Activated T-cell treated with anti-CD3 and anti-CD28 coated beads, Interleukin-2, amount 50 U/mL, for 72 hours (primary cell): ENCODE data around the gene ZSCAN5C. TPM values are rescaled to one million over a fixed set of nuclear protein-coding genes. Genes with fewer than 3 reads are reported as not detected.
"Not testable (repeated sequence)": the region's sequence is repeated elsewhere in the genome, so short reads cannot be mapped to it uniquely, and the experiment has no call there.

Experiments
- ATAC-seq, 2 donors: fragments of 150-1000 bp; cut with Tn5 transposase; replicated peaks in 1 of 2; 2 replicates each; pipeline ENCODE4 v1.10.0; 2021; ENCODE audit warnings: moderate library complexity in 2 of 2, mild to moderate bottlenecking in 1 of 2
- DNase-seq, 2 donors: peaks; one replicate each; pipeline ENCODE4 v3.0.0; 2021 to 2022; ENCODE audit warnings: mixed read lengths in 1 of 2
- H3K27ac Mint-ChIP-seq: one replicate; pipeline ENCODE4 v1.8.0; 2022; ENCODE audit warnings: mild to moderate bottlenecking, moderate library complexity, mixed read lengths
- H3K27me3 Mint-ChIP-seq: one replicate; pipeline ENCODE4 v1.8.0; 2022; ENCODE audit warnings: low read depth, mixed read lengths
- H3K36me3 Mint-ChIP-seq, 2 donors: one replicate each; pipeline ENCODE4 v1.8.0; 2022; ENCODE audit warnings: mixed read lengths in 2 of 2, mild to moderate bottlenecking in 1 of 2; ENCODE audit not compliant: insufficient read depth in 2 of 2
- H3K4me1 Mint-ChIP-seq: one replicate; pipeline ENCODE4 v1.8.0; 2022; ENCODE audit warnings: low read depth, mixed read lengths
- H3K4me3 Mint-ChIP-seq, 2 donors: one replicate each; pipeline ENCODE4 v1.8.0; 2022; ENCODE audit warnings: mild to moderate bottlenecking in 2 of 2, mixed read lengths in 2 of 2, moderate library complexity in 2 of 2
- H3K9me3 Mint-ChIP-seq, 2 donors: one replicate each; pipeline ENCODE4 v1.8.0; 2022; ENCODE audit warnings: mixed read lengths in 2 of 2
- total RNA-seq, 2 donors: library from RNA; stranded (reverse); gene quantifications; one replicate each; pipeline ENCODE4 v1.2.3, GENCODE V29; 2022

The ZSCAN5C gene
- total RNA-seq, 2 donors from 2014 or later, result not detected

DNA sequence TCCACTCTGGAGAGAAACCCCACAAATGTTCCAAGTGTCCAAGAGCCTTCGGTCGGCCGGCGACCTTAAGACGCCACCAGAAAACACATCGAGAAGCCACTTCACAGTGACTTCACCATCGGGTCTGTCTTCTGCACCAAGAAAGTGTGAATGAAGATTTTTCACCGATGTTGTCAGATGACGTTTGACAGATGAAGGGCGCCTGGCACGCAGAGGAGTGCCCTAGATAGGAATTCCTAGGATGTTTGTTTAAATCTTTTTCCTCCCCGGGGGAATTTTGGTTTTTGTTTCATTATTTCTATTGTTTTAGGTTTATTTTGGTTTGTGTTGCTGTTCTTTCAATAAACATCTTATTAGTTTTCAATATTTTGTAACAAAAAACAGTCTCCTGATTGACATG, 7.0 kb downstream of the ZSCAN5C start:
- no peak for DNase-seq
- no peak overlapping the region for H3K4me3 Mint-ChIP-seq
- no peak overlapping the region for H3K27ac Mint-ChIP-seq
- no peak for ATAC-seq
- H3K36me3 Mint-ChIP-seq, result no peaks in the 10 kb centered on the region
- no peaks in the 10 kb centered on the region for H3K9me3 Mint-ChIP-seq
- H3K4me1 Mint-ChIP-seq, result no peaks in the 10 kb centered on the region
- H3K27me3 Mint-ChIP-seq, result no peaks in the 10 kb centered on the region

DNA sequence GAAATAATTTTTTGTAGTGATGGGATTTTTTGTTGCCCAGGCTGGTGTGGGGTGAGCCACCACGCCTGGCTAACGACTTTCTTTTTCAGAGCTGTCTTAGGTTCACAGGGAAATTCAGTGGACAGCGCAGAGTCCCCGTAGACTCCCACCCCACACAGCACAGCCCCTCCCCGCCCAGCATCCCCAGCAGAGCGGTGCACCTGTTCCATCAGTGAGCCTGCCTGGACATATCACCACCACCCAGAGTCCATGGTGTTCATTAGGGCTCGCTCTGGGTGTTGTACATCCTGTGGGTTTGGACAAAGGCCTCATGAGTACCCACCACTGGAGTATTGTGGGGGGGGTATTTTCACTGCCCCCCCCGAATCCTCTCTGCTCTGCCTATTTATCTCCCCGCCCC, 8.0 kb downstream of the ZSCAN5C start:
- not testable (repeated sequence) for H3K4me1 Mint-ChIP-seq, H3K27me3 Mint-ChIP-seq, ATAC-seq, H3K27ac Mint-ChIP-seq, H3K4me3 Mint-ChIP-seq, H3K9me3 Mint-ChIP-seq, H3K36me3 Mint-ChIP-seq, DNase-seq

DNA sequence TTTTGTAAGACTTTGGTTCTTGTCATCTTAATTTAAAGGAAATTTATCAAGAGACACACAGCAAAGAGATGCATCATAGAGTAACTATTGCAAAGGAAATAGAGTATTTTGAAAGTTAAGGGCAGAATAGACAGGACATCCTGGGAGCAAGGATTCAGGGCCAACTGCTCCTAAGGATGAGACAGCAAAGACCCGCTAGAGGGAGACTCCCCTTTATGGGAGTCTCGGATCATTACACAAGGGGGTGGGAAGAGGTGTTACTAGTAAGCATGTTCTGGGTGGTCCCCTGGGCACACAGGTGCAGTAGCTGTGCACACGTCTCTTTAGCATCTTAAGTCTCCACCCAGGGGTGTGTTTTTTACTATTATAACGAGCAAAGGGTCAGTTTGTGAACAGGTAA, 9.6 kb downstream of the ZSCAN5C start:
- Mint-ChIP-seq H3K36me3 (no peaks in the 10 kb centered on the region), H3K4me3 (no peak overlapping the region), H3K9me3 (no peaks in the 10 kb centered on the region), H3K27me3 (peaks cover 9% of the 10 kb centered on the region), H3K27ac (no peak overlapping the region), H3K4me1 (no peaks in the 10 kb centered on the region)
- DNase-seq (no peak), ATAC-seq (no peak)

DNA sequence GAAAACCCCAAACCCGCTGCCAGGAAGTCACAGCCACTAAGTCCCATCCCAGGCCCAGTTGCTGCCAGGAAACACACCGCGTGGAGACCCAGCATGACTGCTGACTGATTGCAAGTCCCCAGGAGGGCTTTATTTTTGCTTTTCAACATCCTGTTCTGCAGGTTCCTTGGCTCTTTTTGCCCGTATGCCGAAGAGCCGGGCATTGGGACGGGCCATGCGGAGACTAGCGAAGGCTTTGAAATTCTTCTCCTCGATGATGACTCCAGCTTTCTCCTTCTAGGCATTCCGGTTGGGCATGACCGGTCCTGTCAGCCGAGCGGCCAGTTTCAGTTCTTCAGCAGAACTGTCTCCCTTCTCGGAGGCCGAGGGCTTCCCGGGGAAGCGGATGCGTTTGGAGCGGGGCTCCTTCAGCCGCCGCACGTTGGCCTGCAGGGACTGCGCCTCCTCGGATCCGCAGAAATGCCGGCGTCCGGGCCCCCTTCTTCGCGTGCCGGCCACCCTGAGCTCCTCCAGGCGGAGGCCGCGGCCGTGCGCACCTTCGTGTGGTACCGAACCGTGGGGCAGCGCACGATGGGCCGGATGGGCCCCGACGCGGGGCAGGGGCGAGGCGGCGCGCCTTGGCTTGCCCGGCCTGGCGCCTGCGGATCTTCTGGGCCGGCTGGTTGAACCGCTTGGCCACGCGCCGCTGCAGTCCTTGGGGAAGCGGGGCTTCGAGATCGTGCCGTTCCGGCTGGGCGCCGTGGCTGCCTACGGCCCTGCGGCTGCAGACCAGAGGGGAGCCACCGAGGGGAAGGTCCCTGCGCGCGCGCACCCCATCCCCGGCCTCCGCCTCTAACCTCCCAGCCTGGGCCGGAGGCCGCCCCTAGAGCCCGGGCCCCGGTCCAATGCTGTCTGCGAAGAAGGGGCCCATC, 15.2 kb downstream of the ZSCAN5C start:
- peaks cover 14% of the 10 kb centered on the region for H3K27me3 Mint-ChIP-seq
- H3K4me1 Mint-ChIP-seq, result no peaks in the 10 kb centered on the region
- H3K4me3 Mint-ChIP-seq, result peak overlapping the region; percentile 58 to 62
- no peak overlapping the region for H3K27ac Mint-ChIP-seq
- ATAC-seq (no peak), DNase-seq (no peak)
- no peaks in the 10 kb centered on the region for H3K9me3 Mint-ChIP-seq
- H3K36me3 Mint-ChIP-seq, result no peaks in the 10 kb centered on the region

DNA sequence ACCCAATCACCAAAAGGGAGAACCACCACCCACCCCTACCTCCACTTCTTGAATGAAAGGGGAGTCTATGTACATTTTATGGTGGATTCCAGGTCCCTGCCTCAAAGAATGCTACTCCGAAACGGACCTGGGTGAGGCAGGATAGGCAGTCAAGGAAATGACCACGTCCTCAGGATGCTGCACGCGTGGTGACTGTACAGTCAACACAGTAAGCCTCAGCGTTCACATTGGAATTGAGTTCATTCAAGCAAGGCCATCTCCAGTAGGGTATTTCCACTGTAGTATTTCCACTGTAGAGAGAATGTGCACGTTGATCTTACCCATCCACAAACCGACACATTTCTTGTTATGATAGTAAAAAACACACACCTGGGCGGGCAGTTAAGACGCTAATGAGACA, 16.9 kb downstream of the ZSCAN5C start:
- ATAC-seq (no peak), DNase-seq (no peak)
- Mint-ChIP-seq H3K27ac (no peak overlapping the region), H3K9me3 (no peaks in the 10 kb centered on the region), H3K4me1 (no peaks in the 10 kb centered on the region), H3K4me3 (no peak overlapping the region), H3K36me3 (no peaks in the 10 kb centered on the region), H3K27me3 (peaks cover 14% of the 10 kb centered on the region)

DNA sequence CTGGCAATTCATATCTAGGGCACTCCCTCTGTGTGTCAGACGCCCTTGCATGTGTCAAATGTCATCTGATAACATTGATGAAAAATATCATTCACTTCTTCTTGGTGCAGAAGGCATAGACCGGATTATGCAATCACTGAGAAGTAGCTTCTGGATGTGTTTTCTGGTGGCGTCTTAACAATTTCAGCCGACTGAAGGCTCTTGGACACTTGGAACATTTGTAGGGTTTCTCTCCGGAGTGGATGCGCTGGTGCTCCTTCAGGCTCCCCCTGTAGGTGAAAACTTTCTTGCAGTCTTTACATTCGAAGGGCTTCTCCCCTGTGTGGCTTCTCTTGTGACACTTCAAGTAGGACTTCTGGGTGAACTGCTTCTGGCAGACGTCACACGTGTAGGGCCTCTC, 19.4 kb downstream of the ZSCAN5C start:
- H3K27ac Mint-ChIP-seq, H3K9me3 Mint-ChIP-seq: not testable (repeated sequence)

DNA sequence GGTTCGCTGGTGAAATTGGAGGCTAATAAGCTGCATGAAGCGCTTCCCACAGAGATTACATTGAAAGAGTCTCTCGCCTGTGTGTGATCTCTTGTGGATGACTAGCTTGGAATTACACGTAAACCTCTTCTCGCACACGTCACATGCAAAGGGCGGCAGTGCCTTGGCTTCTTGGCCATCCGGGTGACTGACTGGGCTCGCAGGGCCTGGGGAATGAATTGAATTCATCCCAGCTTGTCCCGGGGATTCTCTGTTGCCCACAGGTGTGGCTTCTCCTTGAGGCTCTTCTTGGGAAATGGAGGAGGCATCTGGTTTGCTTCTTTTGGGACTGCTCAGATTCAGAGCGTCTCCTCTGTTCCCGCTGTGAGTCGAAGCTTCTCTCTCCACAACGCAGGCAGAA, 19.8 kb downstream of the ZSCAN5C start:
- Mint-ChIP-seq H3K9me3 (no peaks in the 10 kb centered on the region), H3K36me3 (no peaks in the 10 kb centered on the region), H3K27ac (no peak overlapping the region), H3K4me3 (no peak overlapping the region), H3K4me1 (no peaks in the 10 kb centered on the region), H3K27me3 (peaks cover 6% of the 10 kb centered on the region)
- no peak for DNase-seq
- no peak for ATAC-seq

More for the DNA sequence above, 19.4 kb downstream of the ZSCAN5C start:
- DNase-seq, H3K36me3 Mint-ChIP-seq, H3K27me3 Mint-ChIP-seq, H3K4me3 Mint-ChIP-seq, ATAC-seq, H3K4me1 Mint-ChIP-seq: not testable (repeated sequence)

DNA sequence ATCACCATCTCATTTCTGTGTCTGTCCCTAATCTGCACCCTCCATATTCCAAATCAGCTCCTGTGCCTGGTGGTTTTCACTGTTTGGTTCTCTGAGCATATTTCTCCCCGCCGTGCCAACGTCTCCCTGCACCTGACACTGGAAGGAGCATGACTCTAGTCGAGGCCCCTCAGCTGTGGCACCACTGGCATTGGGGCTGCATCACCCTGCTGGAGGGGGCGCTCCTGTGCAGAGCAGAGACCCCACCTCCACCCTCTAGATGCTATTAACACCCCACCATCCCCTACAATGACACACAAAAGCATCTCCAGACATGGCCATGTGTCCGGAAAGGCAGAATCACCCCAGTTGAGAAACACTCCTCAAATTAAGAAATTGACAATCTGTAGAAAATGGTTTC, 20.8 kb downstream of the ZSCAN5C start:
- ATAC-seq, result no peak
- DNase-seq, result no peak
- H3K36me3 Mint-ChIP-seq, result no peaks in the 10 kb centered on the region
- H3K4me3 Mint-ChIP-seq, result no peak overlapping the region
- H3K27me3 Mint-ChIP-seq, result peaks cover 4% of the 10 kb centered on the region
- no peaks in the 10 kb centered on the region for H3K4me1 Mint-ChIP-seq
- no peak overlapping the region for H3K27ac Mint-ChIP-seq
- no peaks in the 10 kb centered on the region for H3K9me3 Mint-ChIP-seq

DNA sequence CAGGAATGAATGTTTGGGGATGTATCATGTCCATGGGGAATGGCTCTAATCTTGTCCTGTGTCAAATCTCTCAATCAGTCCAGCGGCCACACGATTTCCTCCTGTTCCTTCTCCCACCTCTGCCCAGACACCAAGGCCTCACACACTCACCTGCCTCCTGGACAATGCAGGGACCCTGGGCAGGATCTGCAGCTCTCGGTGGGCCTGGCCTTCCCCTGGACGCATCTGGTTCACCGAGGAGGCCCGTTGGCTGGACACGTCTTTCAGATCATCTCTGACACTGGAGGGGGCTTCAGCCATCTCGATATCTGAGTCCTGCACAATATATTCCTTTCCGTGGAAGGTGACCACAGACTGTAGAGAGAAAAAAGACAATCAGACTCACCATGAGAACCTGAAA, 21.4 kb downstream of the ZSCAN5C start:
- no peaks in the 10 kb centered on the region for H3K9me3 Mint-ChIP-seq
- no peaks in the 10 kb centered on the region for H3K36me3 Mint-ChIP-seq
- no peak overlapping the region for H3K4me3 Mint-ChIP-seq
- H3K27ac Mint-ChIP-seq, result no peak overlapping the region
- DNase-seq (no peak), ATAC-seq (no peak)
- no peaks in the 10 kb centered on the region for H3K4me1 Mint-ChIP-seq
- H3K27me3 Mint-ChIP-seq, result no peaks in the 10 kb centered on the region

DNA sequence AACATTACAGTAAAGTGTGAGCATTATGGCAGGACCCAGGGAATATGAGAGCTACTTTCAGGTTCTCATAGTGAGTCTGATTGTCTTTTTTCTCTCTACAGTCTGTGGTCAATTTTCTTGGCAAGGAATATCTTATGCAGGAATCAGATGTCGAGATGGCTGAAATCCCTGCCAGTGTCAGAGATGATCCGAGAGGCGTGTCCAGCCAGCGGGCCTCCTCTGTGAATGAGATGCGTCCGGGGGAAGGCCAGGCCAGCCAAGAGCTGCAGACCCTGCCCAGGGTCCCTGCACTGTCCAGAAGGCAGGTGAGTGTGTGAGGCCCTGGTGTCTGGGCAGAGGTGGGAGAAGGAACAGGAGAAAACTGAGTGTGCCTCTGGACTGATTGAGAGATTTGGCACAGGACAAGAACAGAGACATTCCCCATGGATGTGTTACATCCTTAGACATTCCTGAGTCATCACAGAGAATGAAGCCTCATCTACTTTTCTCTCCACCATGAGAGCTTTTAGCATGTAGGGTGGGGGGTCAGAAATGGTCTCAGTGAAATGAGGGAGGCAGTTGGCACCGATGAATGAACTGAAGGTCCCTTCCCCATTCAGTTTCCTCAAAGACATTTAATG, 43.2 kb downstream of the ZSCAN5C start:
- no peak overlapping the region for H3K27ac Mint-ChIP-seq
- H3K9me3 Mint-ChIP-seq, result no peaks in the 10 kb centered on the region
- DNase-seq (no peak), ATAC-seq (no peak)
- H3K36me3 Mint-ChIP-seq, result no peaks in the 10 kb centered on the region
- no peak overlapping the region for H3K4me3 Mint-ChIP-seq
- H3K27me3 Mint-ChIP-seq, result no peaks in the 10 kb centered on the region
- no peaks in the 10 kb centered on the region for H3K4me1 Mint-ChIP-seq

DNA sequence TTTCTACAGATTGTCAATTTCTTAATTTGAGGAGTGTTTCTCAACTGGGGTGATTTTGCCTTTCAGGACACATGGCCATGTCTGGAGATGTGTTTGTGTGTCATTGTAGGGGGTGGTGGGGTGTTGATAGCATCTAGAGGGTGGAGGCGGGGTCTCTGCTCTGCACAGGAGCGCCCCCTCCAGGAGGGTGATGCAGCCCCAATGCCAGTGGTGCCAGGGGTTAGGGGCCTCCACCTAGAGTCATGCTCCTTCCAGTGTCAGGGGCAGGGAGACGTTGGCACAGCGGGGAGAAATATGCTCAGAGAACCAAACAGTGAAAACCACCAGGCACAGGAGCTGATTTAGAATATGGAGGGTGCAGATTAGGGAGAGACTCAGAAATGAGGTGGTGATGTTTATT, 43.7 kb downstream of the ZSCAN5C start:
- H3K27me3 Mint-ChIP-seq, H3K4me1 Mint-ChIP-seq, H3K9me3 Mint-ChIP-seq, DNase-seq, H3K4me3 Mint-ChIP-seq, ATAC-seq, H3K27ac Mint-ChIP-seq, H3K36me3 Mint-ChIP-seq: not testable (repeated sequence)

DNA sequence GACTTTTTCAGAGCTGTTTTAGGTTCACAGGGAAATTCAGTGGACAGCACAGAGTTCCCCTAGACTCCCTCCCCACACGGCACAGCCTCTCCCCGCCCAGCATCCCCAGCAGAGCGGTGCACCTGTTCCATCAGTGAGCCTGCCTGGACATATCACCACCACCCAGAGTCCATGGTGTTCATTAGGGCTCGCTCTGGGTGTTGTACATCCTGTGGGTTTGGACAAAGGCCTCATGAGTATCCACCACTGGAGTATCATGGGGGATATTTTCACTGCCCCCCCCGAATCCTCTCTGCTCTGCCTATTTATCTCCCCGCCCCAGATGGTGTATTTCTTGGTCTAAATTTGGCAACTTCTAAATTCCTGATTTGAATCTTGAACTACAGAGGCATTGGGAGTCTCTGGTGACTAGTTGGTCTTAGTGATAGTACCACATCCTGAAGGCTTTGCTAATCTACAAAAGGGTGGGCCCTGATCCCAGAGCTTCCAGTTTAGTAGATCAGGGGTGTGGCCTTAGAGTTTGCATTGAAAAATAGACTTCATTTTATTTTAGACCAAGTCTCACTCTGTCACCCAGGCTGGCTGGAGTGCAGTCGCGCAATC, 46.8 kb downstream of the ZSCAN5C start:
- H3K27me3 Mint-ChIP-seq, ATAC-seq, H3K36me3 Mint-ChIP-seq, H3K4me3 Mint-ChIP-seq, H3K27ac Mint-ChIP-seq, DNase-seq, H3K9me3 Mint-ChIP-seq, H3K4me1 Mint-ChIP-seq: not testable (repeated sequence)

DNA sequence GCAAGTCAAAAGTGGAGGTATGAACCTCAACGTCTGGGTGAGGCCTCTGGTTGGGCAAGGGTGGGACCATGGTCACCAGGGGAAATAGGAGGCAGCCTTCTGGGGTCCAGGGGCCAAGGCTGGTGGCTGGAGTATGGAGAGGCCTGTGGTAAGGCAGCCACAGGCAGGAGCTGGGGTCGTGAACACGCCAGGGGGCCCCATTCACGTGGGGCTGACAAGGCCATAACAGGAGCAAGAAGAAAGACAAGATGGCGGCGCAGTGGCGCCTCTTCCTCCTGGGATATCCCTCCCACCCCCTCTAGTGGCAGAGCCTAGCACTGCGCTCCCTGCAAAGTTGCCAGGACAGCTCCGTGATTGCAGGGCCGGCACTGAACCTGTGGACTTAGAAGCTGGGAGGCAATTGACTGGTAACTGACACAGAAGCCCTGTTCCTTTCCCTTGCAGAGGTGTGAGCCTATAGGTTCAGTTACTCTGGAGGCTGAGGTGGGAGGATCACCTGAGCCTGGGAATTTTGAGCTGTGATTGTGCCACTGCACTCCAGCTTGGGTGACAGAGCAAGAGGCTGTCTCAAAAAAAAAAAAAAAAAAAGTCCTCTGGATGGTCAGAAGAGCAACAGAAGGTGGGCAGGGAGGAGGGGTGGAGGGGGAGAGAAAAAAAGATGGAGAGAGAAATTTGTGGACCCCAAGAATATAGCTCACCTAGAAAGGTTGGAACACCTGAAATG, 50.8 kb downstream of the ZSCAN5C start:
- H3K9me3 Mint-ChIP-seq, result peaks cover 3 to 6% of the 10 kb centered on the region in 2 donors
- DNase-seq (peak; percentile 80 to 82), ATAC-seq (peak; percentile 64 to 68)
- no peaks in the 10 kb centered on the region for H3K4me1 Mint-ChIP-seq
- H3K36me3 Mint-ChIP-seq, result no peaks in the 10 kb centered on the region
- H3K27ac Mint-ChIP-seq, result no peak overlapping the region
- H3K4me3 Mint-ChIP-seq, result no peak overlapping the region
- no peaks in the 10 kb centered on the region for H3K27me3 Mint-ChIP-seq
